GM10248 (cell line): ENCODE data around the gene CDK18.

Experiments
- CTCF ChIA-PET: fragments of 300-600 bp; sonication (Branson Sonifier 250); formaldehyde crosslinking; extraction: SDS; loops from one replicate; lab custom pipeline; 2021; ENCODE audit warnings: antibody characterized with exemption; lab: Yijun Ruan, JAX
- POLR2A ChIA-PET: fragments of 350-650 bp; sonication (Branson Sonifier 250); formaldehyde crosslinking; extraction: SDS; loops from one replicate; lab custom pipeline; 2020; ENCODE audit warnings: antibody characterized with exemption; lab: Yijun Ruan, JAX
- DNase-seq: peaks from one replicate; pipeline ENCODE4 v3.0.0; 2012; ENCODE audit errors: extremely low spot score
- CTCF ChIP-seq: IDR thresholded peaks from 2 replicates; pipeline ENCODE4 v1.5.1; 2012; ENCODE audit warnings: mild to moderate bottlenecking, low read depth; ENCODE audit errors: extremely low read depth, missing control alignments, control extremely low read depth

CDK18 gene

DNA sequence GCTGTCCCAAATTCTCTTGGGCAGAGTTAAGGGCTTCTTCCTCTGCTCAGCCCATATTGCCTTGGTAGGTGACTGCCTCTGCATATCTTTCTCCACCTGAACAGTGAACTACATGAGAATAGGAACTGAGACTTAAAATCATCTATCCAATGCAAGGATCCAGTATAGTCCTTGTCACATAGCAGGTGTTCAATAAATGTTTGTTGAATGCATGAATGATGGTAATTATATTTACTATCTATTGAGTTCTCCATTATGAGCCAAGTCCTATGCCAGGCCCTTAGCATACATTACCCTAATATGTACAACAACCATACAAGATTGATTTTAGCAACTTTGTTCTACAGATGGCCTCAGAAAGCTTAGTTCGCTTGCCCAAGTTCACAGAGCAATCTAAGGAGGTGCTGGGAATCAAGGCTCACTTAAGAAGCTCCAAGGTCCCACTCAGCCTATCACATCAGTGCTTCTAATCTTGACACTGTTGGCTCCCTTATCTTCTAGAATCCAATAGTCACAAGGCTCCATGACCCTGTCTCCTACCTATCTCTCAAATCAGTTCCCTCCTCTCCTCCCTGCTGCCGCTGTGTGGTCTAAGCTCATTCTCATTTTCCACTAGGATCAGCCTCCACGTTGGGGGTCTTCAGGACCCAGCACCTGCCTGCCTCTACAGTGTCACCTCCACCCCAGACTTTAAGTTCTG lies 2.2 kb upstream of the CDK18 start:
- TF ChIP-seq CTCF, result no peak
- ChIA-PET POLR2A (no interaction called here), CTCF (interaction anchor here (1.3 to 12.1 kb wide), 3 partner anchors 16 to 148 kb away, joined by 4 to 122 read pairs (median 14); no protein-coding TSS in a partner anchor)
- DNase-seq, result no peak

GRCh38 chr1:205502992-205503391 lies 1.5 kb upstream of the CDK18 start:
- DNase-seq, result no peak
- TF ChIP-seq CTCF, result no peak
- POLR2A ChIA-PET, result no interaction called here
- CTCF ChIA-PET, result interaction anchor here (2.6 to 12.1 kb wide), 2 partner anchors 17 to 21 kb away, joined by 14 to 122 read pairs; no protein-coding TSS in a partner anchor

- CTCF ChIA-PET, result no interaction called here
- TF ChIP-seq CTCF, result no peak
- POLR2A ChIA-PET, result no interaction called here
- DNase-seq, result no peak
Measured at GRCh38 chr1:205505076-205505729, 734 bp downstream of the CDK18 start.

DNA sequence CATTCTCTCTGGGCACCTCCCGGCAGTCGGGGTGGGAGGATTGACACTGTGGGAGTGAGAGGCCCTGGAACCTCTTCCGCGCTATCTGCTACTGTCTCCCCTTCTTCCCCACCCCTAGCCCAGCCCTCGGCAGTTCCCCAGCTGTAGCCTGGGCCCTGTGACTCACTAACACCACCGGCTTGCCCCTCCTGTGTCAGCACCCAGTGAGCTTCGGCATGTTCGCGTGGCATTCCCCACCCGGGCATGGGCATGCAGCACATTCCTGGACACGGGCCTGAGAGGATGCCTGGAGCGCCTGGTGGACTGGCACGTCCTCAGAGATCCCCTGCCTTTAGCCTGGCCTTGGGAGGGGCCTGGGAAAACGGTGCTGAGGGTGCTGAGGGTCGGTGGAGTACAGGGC lies 1.3 kb downstream of the CDK18 start:
- ChIA-PET CTCF (no interaction called here), POLR2A (no interaction called here)
- DNase-seq, result no peak
- TF ChIP-seq CTCF, result no peak

DNA sequence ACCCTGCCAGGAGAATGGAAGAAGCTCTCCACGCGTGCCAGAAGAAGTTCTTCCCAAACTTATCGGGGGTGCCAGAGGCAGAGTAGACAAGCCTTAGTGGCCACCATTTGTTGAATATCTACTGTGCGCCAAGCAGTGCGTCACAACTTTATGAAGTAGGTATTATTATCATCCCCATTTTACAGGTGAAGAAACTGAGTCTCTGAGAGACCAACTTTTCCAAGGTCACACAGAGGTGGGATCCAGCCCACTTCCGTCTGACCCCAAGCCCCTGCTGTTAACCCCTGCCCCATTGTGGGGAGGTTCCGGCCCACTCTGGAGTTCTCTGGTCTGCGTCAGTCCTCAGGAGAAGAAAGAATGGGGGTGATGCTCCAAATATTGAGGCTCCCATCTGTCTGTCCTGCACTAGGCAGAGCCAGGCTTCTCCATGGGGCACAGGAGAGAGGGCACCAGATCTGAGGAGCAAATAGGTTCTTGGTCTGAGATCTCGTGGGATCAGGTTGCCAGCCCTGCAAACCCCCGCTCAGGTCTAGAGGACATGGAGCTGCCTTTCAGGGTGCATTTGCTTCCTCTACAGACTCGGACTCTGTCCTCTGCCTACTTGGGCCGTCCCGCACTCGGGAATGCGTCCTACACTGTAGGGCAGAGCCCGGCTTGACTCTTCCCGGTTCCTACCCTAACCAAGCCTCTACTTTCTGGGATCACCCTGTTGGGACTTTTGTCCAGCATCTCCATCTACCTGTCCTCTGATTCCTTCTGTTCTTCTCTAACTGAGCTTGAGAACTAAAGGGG lies 2.1 kb downstream of the CDK18 start:
- no peak for TF ChIP-seq CTCF
- POLR2A ChIA-PET, result no interaction called here
- DNase-seq, result no peak
- CTCF ChIA-PET, result interaction anchor here (0.7 to 3.0 kb wide), 4 partner anchors 8 to 65 kb away, joined by 3 to 13 read pairs (median 6); no protein-coding TSS in a partner anchor

DNA sequence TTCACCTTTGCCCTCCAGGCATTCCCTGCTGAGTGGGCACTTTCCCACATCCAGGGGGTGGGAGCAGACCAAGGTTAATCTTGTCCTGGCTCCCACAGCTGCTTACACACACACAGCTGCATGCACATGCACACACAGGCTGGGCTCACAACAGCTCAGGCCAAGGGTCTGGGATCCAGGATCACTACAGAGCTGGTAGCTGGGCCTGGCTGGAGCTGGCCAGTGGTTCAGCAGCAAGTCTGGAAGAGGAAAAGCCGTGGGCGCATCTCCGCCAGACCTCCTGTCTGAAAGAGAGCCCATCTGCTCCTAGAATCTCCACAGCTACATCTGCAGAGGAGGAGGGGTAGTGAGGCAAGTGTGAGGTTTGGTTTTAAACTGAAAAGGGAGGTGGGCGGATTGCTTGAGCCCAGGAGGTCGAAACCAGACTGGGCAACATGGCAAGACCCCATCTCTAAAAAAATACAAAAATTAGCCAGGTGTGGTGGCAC lies 3.8 kb downstream of the CDK18 start:
- DNase-seq, result no peak
- CTCF ChIA-PET, result interaction anchor here (0.9 to 3.0 kb wide), 7 partner anchors 16 to 235 kb away, joined by 3 to 14 read pairs (median 4); no protein-coding TSS in a partner anchor
- POLR2A ChIA-PET, result no interaction called here

More for the DNA sequence above, 3.8 kb downstream of the CDK18 start:
- no peak for TF ChIP-seq CTCF
